SU-DHL-6 (cell line): ENCODE results near the gene RIOK1.

Experiments
- H2AFZ ChIP-seq: fragments of 200-600 bp; sonication (generic); 2 replicates; pipeline ENCODE4 v1.6.1; 2014; ENCODE audit warnings: low read depth, mild to moderate bottlenecking, moderate library complexity, mixed read lengths, antibody characterized with exemption, low read length; ENCODE audit not compliant: severe bottlenecking
- H3F3A ChIP-seq: fragments of 200-600 bp; shearing (Covaris generic); 2 replicates; pipeline ENCODE4 v1.6.0; 2016; ENCODE audit warnings: antibody characterized with exemption, mild to moderate bottlenecking; ENCODE audit not compliant: insufficient read depth
- H3K27ac ChIP-seq: fragments of 200-600 bp; sonication (generic); 2 replicates; pipeline ENCODE4 v1.5.1; 2016; ENCODE audit warnings: low read depth, mild to moderate bottlenecking, low read length, moderate library complexity, mixed read lengths
- H3K27me3 ChIP-seq: fragments of 200-600 bp; sonication (generic), shearing (Covaris generic); 2 replicates; pipeline ENCODE4 v1.6.0; 2014; ENCODE audit warnings: mild to moderate bottlenecking, low read length
- H3K36me3 ChIP-seq: fragments of 200-600 bp; sonication (generic); 2 replicates; pipeline ENCODE4 v1.6.1; 2014; ENCODE audit warnings: mild to moderate bottlenecking, low read length, mixed read lengths
- H3K4me2 ChIP-seq: fragments of 300-600, 200-600 bp; shearing (Covaris generic), sonication (generic); 2 replicates; pipeline ENCODE4 v1.6.0; 2014; ENCODE audit warnings: low read length, low read depth, mild to moderate bottlenecking; ENCODE audit not compliant: poor library complexity, severe bottlenecking
- H3K4me3 ChIP-seq: fragments of 200-600 bp; sonication (generic); 2 replicates; pipeline ENCODE4 v1.5.1; 2014; ENCODE audit warnings: antibody characterized with exemption, low read length, mild to moderate bottlenecking, mixed read lengths; ENCODE audit not compliant: insufficient read depth, poor library complexity, severe bottlenecking
- H3K79me2 ChIP-seq: fragments of 200-600 bp; sonication (generic); 2 replicates; pipeline ENCODE4 v1.6.1; 2014; ENCODE audit warnings: mild to moderate bottlenecking, low read length, moderate library complexity; ENCODE audit not compliant: insufficient read depth
- H3K9ac ChIP-seq: fragments of 200-600 bp; sonication (generic); 2 replicates; pipeline ENCODE4 v1.7.0; 2014; ENCODE audit warnings: mild to moderate bottlenecking, low read length
- H3K9me2 ChIP-seq: fragments of 200-600 bp; sonication (generic); replicated peaks from 2 replicates; pipeline ENCODE4 v1.6.1; 2014; ENCODE audit warnings: low read length; ENCODE audit not compliant: insufficient read depth
- H3K9me3 ChIP-seq: fragments of 200-600 bp; sonication (generic); 2 replicates; pipeline ENCODE4 v1.6.1; 2014; ENCODE audit warnings: low read length, mixed read lengths; ENCODE audit not compliant: insufficient read depth
- H4K20me1 ChIP-seq: fragments of 200-600 bp; sonication (generic); 2 replicates; pipeline ENCODE4 v1.6.1; 2014; ENCODE audit warnings: low read depth, mild to moderate bottlenecking, antibody characterized with exemption, low read length, moderate library complexity, mixed read lengths
- CTCF ChIP-seq: fragments of 200-600 bp; sonication (generic); IDR thresholded peaks from one replicate; pipeline ENCODE4 v1.5.1; 2017; ENCODE audit warnings: antibody characterized with exemption, mild to moderate bottlenecking, low read length, moderate library complexity; ENCODE audit not compliant: insufficient read depth, poor library complexity, severe bottlenecking
- EZH2phosphoT487 ChIP-seq: fragments of 200-600 bp; sonication (generic), shearing (Covaris generic); conservative IDR thresholded peaks from 2 replicates; pipeline ENCODE4 v1.6.1; 2018; ENCODE audit warnings: mild to moderate bottlenecking, antibody characterized with exemption, low read length, moderate library complexity, mixed read lengths

RIOK1 gene

GRCh38 chr6:7467007-7467897 lies 77.6 kb downstream of the RIOK1 start:
- H3K9me3 ChIP-seq = no peaks in the 10 kb centered on the region
- no peak overlapping the region for H3K4me2 ChIP-seq
- H3K27me3 ChIP-seq = no peaks in the 10 kb centered on the region
- TF ChIP-seq CTCF (no peak), EZH2phosphoT487 (no peak)
- no peaks in the 10 kb centered on the region for H3K36me3 ChIP-seq
- no peak overlapping the region for H3K9ac ChIP-seq
- H3K27ac ChIP-seq = no peak overlapping the region
- H3F3A ChIP-seq = no peaks in the 10 kb centered on the region
- H3K79me2 ChIP-seq = no peaks in the 10 kb centered on the region
- H3K4me3 ChIP-seq = no peak overlapping the region
- no peak overlapping the region for H2AFZ ChIP-seq
- no peaks in the 10 kb centered on the region for H4K20me1 ChIP-seq
- H3K9me2 ChIP-seq = no peaks in the 10 kb centered on the region
